Measurements from ENCODE around the gene PTPRN2. TPM values are rescaled to one million over a fixed set of nuclear protein-coding genes. Genes with fewer than 3 reads are reported as not detected.

PTPRN2 gene
- total and polyA plus RNA-seq, 2 of the 13 experiments (the other 11 are each of a cell fraction or from before 2014, with no cell fraction given): 2.5 to 24.2 TPM

DNA sequence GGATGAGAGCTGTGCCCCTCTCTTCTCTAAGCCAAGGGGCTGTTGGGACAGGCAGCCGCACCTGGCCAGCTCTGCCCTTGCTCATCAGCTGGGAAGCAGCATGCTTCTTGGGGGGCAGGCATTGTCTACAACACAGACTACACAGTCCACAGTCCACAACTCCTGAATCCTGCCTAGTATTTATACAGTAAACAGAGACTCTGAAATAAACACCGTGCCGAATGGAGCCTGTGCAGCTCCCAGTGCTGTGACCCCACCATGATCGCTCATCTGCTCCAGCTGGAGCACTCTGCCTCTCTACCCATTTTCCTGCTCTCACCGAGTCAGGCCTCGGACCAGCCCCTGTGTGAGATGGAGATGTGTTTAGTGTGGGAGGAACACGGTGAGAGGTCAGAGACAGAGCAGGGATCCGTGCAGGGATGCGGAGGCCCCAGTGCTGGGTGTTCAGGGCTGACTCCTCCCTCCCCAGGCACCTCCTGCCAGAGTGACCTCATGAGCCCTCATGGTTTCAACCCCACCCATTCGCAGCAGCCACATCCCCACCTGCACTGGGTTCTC, 642.8 kb downstream of the PTPRN2 start (continued):
- TF ChIP-seq, protein P1, sequence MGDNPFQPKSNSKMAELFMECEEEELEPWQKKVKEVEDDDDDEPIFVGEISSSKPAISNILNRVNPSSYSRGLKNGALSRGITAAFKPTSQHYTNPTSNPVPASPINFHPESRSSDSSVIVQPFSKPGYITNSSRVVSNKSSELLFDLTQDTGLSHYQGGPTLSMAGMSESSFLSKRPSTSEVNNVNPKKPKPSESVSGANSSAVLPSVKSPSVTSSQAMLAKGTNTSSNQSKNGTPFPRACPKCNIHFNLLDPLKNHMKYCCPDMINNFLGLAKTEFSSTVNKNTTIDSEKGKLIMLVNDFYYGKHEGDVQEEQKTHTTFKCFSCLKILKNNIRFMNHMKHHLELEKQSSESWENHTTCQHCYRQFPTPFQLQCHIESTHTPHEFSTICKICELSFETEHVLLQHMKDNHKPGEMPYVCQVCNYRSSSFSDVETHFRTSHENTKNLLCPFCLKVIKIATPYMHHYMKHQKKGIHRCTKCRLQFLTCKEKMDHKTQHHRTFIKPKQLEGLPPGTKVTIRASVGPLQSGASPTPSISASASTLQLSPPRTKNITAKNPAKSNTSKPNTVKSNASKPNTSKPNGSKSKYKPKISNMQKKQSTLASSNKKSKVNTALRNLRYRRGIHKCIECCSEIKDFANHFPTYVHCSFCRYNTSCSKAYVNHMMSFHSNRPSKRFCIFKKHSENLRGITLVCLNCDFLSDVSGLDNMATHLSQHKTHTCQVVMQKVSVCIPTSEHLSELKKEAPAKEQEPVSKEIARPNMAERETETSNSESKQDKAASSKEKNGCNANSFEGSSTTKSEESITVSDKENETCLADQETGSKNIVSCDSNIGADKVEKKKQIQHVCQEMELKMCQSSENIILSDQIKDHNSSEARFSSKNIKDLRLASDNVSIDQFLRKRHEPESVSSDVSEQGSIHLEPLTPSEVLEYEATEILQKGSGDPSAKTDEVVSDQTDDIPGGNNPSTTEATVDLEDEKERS (CRISPR knock-in tag; IDR thresholded peaks at IDR 0.05): peak; percentile 61; the same call in 1 of the 2 replicates
- TF ChIP-seq POLR2A (IDR thresholded peaks at IDR 0.05; ENCODE audit: insufficient read depth in 1 of 2, low read depth in 2 of 2, low read length in 2 of 2): no peak
- TF ChIP-seq, protein P2, sequence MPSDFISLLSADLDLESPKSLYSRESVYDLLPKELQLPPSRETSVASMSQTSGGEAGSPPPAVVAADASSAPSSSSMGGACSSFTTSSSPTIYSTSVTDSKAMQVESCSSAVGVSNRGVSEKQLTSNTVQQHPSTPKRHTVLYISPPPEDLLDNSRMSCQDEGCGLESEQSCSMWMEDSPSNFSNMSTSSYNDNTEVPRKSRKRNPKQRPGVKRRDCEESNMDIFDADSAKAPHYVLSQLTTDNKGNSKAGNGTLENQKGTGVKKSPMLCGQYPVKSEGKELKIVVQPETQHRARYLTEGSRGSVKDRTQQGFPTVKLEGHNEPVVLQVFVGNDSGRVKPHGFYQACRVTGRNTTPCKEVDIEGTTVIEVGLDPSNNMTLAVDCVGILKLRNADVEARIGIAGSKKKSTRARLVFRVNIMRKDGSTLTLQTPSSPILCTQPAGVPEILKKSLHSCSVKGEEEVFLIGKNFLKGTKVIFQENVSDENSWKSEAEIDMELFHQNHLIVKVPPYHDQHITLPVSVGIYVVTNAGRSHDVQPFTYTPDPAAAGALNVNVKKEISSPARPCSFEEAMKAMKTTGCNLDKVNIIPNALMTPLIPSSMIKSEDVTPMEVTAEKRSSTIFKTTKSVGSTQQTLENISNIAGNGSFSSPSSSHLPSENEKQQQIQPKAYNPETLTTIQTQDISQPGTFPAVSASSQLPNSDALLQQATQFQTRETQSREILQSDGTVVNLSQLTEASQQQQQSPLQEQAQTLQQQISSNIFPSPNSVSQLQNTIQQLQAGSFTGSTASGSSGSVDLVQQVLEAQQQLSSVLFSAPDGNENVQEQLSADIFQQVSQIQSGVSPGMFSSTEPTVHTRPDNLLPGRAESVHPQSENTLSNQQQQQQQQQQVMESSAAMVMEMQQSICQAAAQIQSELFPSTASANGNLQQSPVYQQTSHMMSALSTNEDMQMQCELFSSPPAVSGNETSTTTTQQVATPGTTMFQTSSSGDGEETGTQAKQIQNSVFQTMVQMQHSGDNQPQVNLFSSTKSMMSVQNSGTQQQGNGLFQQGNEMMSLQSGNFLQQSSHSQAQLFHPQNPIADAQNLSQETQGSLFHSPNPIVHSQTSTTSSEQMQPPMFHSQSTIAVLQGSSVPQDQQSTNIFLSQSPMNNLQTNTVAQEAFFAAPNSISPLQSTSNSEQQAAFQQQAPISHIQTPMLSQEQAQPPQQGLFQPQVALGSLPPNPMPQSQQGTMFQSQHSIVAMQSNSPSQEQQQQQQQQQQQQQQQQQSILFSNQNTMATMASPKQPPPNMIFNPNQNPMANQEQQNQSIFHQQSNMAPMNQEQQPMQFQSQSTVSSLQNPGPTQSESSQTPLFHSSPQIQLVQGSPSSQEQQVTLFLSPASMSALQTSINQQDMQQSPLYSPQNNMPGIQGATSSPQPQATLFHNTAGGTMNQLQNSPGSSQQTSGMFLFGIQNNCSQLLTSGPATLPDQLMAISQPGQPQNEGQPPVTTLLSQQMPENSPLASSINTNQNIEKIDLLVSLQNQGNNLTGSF (CRISPR knock-in tag; IDR thresholded peaks at IDR 0.05): no peak
- TF ChIP-seq, protein P3, sequence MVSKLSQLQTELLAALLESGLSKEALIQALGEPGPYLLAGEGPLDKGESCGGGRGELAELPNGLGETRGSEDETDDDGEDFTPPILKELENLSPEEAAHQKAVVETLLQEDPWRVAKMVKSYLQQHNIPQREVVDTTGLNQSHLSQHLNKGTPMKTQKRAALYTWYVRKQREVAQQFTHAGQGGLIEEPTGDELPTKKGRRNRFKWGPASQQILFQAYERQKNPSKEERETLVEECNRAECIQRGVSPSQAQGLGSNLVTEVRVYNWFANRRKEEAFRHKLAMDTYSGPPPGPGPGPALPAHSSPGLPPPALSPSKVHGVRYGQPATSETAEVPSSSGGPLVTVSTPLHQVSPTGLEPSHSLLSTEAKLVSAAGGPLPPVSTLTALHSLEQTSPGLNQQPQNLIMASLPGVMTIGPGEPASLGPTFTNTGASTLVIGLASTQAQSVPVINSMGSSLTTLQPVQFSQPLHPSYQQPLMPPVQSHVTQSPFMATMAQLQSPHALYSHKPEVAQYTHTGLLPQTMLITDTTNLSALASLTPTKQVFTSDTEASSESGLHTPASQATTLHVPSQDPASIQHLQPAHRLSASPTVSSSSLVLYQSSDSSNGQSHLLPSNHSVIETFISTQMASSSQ (IDR thresholded peaks at IDR 0.05; ENCODE audit: low read depth): no peak
- TF ChIP-seq, protein P3 (CRISPR knock-in tag; IDR thresholded peaks at IDR 0.05; ENCODE audit: borderline replicate concordance): no peak
- TF ChIP-seq, protein P4, sequence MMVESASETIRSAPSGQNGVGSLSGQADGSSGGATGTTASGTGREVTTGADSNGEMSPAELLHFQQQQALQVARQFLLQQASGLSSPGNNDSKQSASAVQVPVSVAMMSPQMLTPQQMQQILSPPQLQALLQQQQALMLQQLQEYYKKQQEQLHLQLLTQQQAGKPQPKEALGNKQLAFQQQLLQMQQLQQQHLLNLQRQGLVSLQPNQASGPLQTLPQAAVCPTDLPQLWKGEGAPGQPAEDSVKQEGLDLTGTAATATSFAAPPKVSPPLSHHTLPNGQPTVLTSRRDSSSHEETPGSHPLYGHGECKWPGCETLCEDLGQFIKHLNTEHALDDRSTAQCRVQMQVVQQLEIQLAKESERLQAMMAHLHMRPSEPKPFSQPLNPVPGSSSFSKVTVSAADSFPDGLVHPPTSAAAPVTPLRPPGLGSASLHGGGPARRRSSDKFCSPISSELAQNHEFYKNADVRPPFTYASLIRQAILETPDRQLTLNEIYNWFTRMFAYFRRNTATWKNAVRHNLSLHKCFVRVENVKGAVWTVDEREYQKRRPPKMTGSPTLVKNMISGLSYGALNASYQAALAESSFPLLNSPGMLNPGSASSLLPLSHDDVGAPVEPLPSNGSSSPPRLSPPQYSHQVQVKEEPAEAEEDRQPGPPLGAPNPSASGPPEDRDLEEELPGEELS (CRISPR knock-in tag; IDR thresholded peaks at IDR 0.05): peak; percentile 84
- TF ChIP-seq, protein P5, sequence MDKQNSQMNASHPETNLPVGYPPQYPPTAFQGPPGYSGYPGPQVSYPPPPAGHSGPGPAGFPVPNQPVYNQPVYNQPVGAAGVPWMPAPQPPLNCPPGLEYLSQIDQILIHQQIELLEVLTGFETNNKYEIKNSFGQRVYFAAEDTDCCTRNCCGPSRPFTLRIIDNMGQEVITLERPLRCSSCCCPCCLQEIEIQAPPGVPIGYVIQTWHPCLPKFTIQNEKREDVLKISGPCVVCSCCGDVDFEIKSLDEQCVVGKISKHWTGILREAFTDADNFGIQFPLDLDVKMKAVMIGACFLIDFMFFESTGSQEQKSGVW (CRISPR knock-in tag; IDR thresholded peaks at IDR 0.05; ENCODE audit: borderline replicate concordance): no peak
- no peak for TF ChIP-seq MBNL3 (CRISPR knock-in tag; conservative IDR thresholded peaks at IDR 0.05)
- TF ChIP-seq TOE1 (CRISPR knock-in tag; IDR thresholded peaks at IDR 0.05): no peak
- TF ChIP-seq HMG20A (CRISPR knock-in tag; IDR thresholded peaks at IDR 0.05; ENCODE audit: borderline replicate concordance): no peak
- TF ChIP-seq, protein P6, sequence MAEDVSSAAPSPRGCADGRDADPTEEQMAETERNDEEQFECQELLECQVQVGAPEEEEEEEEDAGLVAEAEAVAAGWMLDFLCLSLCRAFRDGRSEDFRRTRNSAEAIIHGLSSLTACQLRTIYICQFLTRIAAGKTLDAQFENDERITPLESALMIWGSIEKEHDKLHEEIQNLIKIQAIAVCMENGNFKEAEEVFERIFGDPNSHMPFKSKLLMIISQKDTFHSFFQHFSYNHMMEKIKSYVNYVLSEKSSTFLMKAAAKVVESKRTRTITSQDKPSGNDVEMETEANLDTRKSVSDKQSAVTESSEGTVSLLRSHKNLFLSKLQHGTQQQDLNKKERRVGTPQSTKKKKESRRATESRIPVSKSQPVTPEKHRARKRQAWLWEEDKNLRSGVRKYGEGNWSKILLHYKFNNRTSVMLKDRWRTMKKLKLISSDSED (CRISPR knock-in tag; IDR thresholded peaks at IDR 0.05): no peak
- no peak for TF ChIP-seq TCF7 (IDR thresholded peaks at IDR 0.05; ENCODE audit: low read depth)
